ENCODE results near the gene RUSC2.

- TF ChIP-seq SIN3A (IDR thresholded peaks at IDR 0.05; ENCODE audit: low read depth) (no peak), MAX (IDR thresholded peaks at IDR 0.05) (no peak), YY1 (IDR thresholded peaks at IDR 0.05; ENCODE audit: extremely low read depth, insufficient replicate concordance, low read depth, low read length) (no peak), CEBPB (IDR thresholded peaks at IDR 0.05; ENCODE audit: low read depth) (no peak)
- TF ChIP-seq, protein P1, sequence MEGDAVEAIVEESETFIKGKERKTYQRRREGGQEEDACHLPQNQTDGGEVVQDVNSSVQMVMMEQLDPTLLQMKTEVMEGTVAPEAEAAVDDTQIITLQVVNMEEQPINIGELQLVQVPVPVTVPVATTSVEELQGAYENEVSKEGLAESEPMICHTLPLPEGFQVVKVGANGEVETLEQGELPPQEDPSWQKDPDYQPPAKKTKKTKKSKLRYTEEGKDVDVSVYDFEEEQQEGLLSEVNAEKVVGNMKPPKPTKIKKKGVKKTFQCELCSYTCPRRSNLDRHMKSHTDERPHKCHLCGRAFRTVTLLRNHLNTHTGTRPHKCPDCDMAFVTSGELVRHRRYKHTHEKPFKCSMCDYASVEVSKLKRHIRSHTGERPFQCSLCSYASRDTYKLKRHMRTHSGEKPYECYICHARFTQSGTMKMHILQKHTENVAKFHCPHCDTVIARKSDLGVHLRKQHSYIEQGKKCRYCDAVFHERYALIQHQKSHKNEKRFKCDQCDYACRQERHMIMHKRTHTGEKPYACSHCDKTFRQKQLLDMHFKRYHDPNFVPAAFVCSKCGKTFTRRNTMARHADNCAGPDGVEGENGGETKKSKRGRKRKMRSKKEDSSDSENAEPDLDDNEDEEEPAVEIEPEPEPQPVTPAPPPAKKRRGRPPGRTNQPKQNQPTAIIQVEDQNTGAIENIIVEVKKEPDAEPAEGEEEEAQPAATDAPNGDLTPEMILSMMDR (IDR thresholded peaks at IDR 0.05 in 2 of 3, conservative IDR thresholded peaks at IDR 0.05 in 1 of 3; ENCODE audit: borderline replicate concordance in 1 of 3, insufficient read depth in 1 of 3, low read depth in 2 of 3, low read length in 2 of 3): no peak
These were observed 21.5 kb downstream of the RUSC2 start for GRCh38 chr9:35511453-35511852.

Data from HCT116 (cell line).